ENCODE measurements around the gene SVBP.

Gene SVBP

DNA sequence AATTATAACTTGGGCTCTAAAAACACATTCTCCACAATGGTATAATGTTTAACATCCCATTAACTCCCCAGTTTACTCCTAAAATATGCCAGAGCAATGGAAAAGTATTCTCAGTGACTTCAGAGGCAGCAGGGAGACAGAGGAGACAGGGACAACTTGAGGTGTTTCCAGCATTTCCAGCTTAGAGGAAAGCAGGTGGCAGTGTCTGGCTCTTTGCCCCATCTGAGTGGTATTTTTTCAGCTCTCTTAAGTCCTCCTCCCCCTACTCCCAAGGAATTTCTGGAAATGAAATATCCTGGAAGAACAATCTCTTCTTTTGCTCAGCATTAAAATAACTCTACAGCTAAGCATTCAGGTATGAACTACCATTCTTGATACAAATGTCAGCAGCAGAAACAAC lies 11.0 kb downstream of the SVBP start:
- DNase-seq (ENCODE audit: low spot score): no peak

DNA sequence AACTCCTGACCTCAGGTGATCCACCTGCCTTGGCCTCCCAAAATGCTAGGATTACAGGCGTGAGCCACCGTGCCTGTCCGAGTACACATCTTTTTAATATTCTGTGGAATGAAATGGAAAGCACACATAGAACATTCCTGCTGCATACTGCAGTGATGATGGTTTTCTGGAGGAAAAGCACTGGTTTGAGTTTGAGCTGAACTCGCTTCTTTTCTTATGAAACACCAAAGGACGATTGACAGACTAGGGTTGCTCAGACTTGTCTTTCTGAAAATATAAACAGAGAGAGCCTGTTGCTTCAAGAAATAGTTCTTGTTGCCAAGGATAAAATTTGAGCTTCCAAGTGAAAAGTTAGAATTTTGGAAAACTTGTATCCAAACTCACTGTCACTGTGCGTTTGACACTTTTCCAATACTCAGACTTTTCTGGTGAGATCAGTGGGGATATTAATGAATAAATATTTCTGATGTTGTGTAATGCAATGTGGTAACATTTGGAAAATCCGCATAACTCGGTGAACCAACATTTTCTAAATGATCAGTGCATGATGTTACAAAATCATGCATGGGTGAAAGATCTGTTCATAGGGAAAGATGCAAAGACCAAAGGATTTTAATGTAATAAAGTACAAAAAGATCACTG lies 15.2 kb downstream of the SVBP start:
- no peak for DNase-seq (ENCODE audit: low spot score)

DNA sequence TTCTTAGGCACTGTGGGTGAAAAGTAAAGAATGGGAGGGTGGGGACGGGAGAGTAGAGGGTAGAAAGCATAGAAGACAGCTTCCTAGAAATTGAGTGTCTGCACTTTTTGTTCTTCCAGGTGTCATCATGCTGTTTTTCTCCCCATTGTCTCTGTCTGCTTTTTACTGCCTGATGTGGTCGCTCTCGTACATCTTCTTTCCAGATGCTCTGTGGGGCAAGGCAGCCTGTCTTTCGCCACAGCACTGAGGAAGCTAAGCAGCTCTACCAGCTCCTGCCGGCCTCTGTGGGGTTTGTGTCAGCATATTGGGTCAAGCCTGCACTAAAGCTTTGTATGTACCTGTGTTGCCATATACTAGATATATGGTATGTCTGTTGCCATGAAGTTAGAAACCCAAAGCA lies 19.2 kb downstream of the SVBP start:
- DNase-seq (ENCODE audit: low spot score): no peak

DNA sequence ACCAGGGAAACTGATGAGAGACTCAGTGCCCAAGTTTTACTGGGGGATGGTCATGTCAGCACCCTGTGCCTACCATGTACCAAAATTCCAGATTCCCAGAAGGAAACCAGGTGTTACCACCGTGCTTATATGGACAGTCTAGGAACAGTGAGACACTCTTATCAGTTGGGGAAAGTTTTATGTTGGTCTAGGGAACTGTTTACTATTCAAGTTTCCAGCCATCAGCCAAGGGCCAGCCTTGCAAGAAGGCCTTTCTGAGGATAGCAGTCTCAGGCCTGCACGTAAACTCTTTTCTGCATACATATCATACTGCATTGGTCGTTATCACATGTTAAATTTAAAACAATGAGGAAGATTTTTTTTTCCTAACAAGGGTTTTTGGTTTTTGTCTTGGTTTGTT lies 19.8 kb downstream of the SVBP start:
- no peak for DNase-seq (ENCODE audit: low spot score)

DNA sequence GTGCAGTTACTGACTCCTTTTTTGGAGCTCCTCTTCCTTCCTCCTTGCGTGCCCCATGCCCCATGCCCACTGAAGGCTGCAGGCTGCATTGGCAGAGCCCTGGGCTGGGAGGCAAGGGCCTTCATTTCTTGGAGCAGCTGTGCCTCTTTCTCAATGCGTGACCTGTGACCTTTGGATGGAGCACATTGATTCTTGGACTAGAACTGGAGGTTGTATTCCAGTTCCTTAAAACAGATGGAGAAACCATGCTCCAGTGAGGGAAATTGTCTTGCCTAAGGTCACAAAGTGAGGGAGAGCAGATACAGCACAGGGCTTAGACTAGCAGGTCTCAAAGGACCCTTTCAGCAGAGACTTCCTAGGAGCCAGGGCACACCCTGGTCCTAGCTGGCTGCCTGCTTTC lies 23.4 kb downstream of the SVBP start:
- no peak for DNase-seq (ENCODE audit: low spot score)

DNA sequence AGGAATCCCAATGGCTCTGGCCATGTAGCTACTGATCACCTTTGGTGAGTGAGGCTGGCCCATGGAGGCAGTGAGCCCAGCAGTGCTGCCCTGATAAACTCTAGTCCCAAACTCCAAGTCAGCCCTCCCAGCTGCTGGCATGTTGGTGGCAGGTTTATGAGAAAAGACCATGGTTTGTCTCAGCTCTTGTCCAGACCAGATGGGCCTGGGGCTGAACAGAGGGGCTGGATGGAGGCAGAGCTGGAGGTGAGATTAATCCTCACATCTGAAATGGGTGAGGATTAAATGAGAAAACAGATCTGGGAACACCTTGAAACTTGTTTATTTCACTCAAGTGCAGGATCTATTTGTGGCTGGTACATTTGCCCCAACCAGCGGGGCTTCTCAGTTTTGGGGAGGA lies 29.2 kb downstream of the SVBP start:
- no peak for DNase-seq (ENCODE audit: low spot score)

DNA sequence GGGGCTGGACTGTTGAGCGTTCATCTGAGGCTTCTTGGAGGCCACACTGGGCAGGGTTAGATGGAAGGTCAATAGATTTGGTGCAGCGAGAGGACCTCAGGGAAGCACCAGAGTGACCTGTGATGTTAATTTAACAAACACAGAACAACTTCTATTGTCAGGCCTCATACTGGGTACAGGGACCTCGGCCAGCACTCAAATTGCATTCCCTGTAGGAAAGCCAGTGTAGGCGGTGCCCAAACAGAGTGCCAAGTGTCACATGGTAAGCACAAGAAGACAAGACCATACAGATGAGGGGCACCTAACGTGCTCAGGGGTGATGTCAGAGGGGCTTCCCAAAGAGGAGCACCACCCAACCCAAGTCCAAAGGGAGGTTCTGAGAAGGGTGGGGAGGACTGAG lies 31.1 kb downstream of the SVBP start:
- no peak for DNase-seq (ENCODE audit: low spot score)

DNA sequence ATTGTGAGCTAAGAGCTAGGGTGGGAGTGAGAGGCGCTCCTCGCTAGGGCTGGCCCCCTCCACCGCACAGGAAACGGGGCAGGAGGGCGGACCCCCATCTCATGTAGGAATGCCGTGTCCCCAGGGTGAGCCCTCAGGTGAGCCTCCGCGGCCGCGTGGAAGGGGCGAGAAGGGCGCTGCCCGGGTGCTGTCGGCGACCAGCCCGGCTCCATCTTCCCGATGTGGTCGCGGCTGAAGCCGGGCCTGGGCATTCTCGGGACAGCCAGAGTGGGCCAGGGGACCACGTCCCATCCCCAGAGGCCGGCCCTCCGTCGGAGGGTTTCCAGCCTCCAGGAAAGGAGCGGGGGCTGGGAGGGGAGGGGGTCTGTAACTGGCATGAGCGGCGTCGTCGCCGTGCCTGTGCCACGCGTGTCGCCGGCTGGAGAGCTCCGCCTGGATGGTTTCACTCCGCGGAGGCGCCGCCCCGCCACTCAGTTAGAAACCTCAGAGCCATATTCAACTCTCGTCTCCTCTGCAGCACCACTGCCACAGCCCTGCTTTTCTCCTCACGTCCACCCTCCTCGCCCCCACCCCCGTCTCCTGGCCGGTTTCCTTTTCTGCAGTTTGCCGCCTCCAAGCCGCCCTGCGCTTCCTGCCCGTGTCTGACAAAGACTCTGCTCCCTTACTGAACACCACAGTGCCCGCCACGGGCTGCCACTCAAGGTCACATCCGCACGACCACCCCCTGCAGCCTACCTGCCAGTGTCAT lies 32.1 kb downstream of the SVBP start, which contains the start of gene TMEM269:
Gene TMEM269 (plus strand): TSS at position 46 of the 748 bp plus-strand sequence. CDS start 4,903 bp downstream, outside the sequence.
- DNase-seq (ENCODE audit: low spot score): no peak

DNA sequence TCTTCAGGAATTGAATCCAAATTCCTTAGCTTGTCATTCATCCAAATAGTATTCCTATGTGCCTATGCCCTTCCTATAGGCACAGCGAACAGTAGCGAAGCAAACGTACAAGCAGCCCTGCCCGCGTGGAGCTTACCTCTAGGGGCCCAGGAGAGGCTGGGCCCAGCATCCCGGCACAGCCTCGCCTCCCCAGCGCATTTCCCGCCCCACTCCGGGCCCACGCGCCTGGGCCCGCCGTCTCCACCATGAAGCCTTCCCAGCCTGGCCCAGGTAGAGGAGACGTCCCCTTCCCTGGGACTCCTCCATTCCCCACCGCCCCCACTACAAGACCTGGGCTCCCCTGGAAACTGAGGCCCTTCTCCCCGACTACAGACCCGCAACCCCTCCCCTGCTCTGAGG lies 32.7 kb downstream of the SVBP start:
- DNase-seq (ENCODE audit: low spot score): no peak

DNA sequence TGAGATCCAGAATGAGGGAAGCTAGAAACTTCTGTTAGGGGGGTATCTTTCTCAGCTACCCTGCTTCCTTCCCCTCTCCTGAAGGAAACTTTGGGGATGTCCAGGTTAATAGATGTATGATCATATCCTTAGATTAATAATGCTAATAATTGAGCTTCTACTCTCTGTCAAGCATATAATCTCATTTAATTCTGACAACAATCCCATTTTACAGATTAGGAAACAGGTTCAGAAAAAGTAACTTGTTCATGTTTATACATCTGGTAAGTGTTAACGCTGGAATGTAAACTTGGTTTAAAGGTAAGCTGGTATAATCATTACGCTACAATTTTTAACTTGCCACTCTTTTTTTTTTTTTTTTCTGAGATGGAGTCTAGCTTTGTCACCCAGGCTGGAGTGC lies 34.1 kb downstream of the SVBP start:
- DNase-seq (ENCODE audit: low spot score): no peak

DNA sequence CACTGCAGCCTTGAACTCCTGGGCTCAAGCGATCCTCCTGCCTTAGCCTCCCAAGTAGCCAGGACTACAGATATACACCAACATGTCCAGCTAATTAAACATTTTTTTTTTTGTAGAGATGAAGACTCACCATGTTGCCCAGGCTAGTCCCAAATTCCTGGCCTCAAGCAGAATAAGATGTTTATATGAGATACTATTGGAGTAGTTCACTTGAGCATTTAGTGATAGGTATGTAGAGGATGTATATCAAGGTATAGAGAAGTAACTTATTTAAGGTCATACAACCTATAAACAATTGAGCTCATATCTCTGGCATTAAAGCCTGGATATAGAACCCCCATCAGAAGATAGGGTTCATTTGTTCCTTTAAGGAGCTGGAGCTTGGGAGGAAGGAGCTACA lies 37.0 kb downstream of the SVBP start:
- no peak for DNase-seq (ENCODE audit: low spot score)

DNA sequence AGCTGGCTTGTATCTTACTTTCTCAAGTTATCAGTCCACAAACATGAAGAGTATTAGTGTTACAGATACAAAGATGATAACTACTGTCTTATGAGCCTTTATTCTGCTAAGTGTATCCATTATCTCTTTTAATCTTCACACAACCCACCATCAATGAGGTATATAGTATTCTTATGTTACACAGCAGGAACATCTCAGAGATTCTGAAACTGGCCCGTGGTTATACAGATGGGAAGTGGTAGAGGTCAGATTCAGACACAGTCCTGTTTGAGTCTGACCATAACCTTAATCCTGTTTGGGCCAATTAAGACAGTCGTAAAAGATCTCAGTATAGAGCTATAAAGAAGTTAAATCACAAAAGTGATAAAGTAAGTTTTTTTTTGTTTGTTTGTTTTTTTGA lies 37.5 kb downstream of the SVBP start:
- DNase-seq (ENCODE audit: low spot score): no peak

DNA sequence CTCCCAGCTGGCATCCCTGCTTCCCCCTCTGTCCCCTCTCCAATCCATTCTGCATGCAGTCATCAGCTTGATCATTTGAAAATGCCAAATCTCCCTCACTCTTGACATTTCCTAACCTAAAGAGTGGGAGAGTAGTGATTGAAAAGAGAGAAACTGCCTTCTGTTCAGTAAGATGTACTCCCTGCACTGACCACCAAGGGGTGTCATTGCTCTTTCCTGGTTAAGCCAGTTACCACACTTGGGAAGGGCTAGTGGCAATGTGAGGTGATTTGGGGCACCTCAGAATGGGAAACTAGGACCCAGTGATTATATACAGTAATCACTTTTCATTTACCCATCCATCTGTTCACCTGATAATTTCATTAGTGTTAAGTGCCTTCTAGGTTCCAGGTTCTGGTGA lies 39.3 kb downstream of the SVBP start:
- peak; percentile 35 for DNase-seq (ENCODE audit: low spot score)

DNA sequence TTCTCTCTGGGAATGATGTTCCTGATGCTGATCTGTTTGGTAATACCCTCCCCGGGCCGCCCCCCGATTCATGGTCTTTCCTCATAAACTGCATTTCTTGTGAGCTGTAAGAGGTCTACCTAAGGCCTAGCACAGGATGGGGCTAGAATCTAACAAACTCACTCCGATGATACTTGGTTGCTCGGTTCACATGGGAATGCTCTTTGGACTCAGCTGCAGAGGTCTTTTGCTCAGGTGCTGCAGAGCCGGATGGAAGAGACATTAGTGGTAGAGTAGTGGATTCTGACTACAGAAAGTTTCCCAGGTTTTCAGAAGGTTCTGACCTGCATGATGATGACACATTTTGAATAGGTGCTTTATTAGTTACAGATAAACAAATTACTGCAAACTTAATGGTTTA lies 40.7 kb downstream of the SVBP start:
- DNase-seq (ENCODE audit: low spot score): no peak

DNA sequence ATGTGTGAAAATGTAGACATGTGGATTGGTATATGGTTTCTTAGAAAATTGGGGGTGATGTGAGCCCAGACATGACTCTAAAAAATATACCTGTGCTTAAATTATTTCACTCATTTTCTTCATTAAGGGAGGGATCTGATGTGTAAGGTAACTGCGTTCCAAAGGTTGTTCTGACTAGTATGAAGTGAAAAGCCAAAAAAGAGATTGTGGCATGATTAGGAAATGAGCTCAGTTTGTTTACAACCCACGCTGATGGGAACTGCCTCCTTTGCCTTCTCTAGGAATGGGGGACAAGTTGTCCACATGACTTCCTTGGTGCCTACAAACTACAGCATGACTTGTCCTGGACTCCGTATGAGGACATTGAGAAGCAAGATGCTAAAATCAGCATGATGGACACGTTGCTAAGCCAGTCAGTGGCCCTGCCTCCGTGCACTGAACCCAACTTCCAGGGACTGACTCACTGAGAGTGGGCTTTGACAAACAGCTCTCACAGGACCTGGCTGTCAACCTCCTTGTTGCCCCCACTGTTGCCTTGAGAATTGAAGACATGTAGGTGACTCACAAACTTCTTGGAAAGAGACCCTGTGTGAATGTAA lies 42.2 kb downstream of the SVBP start:
- no peak for DNase-seq (ENCODE audit: low spot score)

DNA sequence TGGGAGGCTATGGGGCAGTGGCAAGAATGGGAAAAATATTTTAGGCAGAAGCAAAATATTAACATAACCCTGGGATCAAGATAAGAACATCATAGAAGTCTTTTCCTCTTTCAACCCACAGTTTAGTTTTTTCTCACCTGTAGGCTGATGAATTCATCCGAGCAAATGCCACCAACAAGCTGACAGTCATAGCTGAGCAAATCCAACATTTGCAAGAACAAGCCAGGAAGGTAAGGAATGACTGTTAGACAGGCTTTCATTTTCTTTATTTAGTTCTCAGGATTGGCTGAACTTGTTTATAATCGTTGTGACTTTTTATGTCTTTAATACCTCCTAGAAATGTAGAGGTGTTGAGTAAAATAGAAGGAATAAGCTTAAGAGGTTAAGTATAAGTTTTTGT lies 43.8 kb downstream of the SVBP start:
- no peak for DNase-seq (ENCODE audit: low spot score)

DNA sequence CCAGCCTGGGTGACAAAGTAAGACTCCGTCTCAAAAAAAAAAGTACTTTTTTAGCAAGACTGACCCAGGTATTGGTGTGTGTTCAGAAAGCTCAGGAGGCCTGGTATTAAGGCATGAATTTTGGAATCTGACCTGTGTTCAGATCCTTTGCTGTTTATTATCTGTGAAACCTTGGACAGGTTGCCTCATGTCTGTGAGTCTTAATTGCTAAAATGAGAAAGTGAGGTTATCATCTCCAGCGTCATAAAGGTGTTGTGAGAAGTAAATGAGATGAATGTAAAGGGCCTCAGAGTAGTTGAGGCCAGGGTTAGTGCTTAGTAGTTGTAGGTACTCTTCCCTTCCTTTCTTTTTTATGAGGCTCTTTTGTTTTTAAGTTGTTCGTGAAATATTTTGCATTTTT lies 47.4 kb downstream of the SVBP start:
- no peak for DNase-seq (ENCODE audit: low spot score)

DNA sequence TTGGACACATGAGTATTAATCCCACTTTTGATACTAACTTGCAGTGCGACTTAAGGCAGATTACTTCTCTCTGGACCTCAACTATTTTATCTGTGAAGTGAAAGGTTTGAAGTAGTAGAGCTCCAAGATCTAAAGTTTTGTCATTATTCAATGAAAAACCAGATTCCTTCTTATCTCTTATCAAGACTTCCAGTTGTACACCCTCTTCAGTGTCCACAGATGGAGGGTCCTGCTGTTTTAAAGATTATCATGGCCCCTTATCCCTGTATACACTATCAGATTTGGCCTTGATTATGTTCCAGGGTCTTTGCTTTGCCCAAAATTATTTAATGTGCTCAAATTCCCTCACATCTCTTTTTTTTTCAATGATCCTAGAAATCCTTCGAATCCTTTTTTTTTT lies 49.0 kb downstream of the SVBP start:
- DNase-seq (ENCODE audit: low spot score): no peak

DNA sequence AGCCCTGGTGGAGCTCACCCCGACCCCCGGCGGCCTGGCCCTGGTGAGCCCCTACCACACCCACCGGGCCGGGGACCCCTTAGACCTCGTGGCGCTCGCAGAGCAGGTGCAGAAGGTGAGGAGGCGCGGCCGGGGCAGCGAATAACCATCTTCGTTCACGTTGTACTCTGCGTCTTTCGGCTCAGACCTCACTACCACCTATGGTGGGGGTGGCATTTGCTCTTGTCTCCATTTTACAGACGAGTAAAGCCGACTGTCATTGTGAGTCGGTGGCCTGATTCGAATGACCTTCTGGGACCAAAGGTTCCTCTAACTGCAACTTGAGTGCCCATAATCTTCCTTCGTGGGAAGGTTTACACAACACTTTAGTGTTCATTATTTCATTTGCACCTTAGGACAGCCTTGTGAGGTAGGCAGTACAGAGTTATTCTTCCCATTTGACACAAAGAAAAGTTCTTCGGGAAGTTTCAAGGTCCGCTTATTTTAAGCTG lies 49.6 kb downstream of the SVBP start:
- DNase-seq (ENCODE audit: low spot score): no peak

DNA sequence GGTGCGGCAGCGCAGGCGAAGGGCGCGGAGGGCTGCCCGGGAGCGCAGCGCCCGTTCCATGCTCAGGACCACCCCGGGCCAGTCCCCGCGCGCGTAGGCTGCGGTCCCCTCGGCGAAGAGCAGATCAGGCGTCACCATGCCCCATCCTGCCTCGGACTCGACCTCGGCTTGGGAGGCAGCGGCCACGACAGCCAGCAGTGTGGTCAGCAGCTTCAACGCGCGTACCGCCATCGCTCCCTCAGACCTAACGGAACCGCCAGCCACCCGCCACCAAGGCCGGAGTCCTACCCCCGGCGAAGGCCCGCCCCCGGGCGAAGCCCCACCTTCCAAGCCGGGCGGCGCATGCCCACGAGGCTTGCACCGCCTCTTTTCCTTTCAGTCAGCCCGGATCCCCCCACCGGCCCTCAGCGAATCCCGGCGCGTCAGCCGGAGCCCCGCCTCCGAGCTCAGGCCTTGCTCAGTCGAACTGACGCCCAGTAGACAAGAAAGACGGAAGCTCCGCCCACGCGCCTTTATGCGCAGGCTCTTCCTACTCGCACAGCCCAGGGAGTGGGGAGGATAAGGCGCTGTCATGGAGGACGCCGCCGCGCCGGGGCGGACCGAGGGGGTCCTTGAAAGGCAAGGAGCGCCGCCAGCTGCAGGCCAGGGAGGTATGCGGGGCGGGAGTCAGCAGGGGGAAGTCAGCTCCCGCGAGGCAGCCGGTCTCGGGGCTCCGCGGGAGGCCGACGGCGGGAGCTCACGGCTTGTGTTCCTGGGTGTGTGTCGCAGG lies 50.3 kb downstream of the SVBP start, which contains the start of the genes C1orf50 and P3H1:
Gene C1orf50 (plus strand): TSS at position 509 of the 769 bp plus-strand sequence. CDS start 63 bp downstream, at position 572.
Gene P3H1 (minus strand): TSS at position 288 of the 769 bp plus-strand sequence. CDS start 57 bp downstream, at position 231.
- DNase-seq (ENCODE audit: low spot score): peak; percentile 99

DNA sequence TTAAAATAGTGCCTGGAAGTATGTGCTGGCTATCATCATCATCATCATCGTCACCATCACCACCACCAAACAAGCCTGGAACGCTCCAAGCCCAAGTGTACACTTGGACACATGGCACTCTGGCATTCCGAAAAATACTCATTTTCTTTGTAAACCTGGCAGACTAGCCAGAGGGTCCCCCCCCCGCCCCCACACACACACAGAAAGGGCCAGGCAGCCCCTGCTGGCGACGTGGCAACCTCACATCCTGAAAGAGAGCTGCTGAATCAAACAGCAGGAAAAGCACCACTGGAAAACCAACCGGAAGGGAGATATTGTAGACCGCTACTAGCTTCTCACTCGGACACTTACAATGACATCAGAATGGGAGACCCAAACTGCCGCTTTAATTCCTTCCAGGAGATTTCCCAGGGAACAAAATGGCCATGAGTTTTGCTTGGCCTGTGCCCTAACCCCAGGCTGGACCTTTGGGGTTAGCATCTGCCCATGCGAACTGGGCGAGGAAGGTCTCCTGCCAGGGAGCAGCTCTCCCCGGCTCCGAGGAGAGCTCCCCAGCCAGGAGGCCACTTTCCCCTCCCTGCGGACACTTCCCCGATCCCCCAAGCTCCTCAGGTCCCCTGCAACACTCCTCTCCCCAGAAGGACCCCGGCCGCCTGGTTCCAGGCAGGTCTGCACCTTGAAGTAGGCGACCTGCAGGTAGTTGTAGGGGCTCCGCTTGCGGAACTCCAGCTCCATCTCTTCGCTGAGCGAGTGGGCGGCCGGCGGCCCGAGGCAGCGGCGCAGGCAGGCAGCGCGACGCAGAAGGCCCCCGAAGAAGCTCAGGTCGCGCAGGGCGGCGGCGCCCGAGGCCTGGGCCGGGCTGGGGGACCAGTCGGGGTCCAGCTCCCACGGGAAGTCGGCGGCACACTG lies 51.1 kb downstream of the SVBP start:
- peak; percentile 80 for DNase-seq (ENCODE audit: low spot score)

All from kidney tubule cell (primary cell).